Thyroid gland (tissue), 4 donors: ENCODE data around the gene FGGY.

ENCODE experiments used
- CTCF ChIP-seq, 6 experiments: fragments of 200-600 bp in 3 of 6; fragments of 450-650 bp in 3 of 6; sonication (generic) in 3 of 6; IDR thresholded peaks; one replicate each; pipeline ENCODE4 v1.5.1; 2016 to 2019; ENCODE audit warnings: antibody characterized with exemption in 6 of 6, mild to moderate bottlenecking in 2 of 6, inconsistent platforms in 1 of 6, moderate library complexity in 1 of 6
- POLR2A ChIP-seq, 2 donors: fragments of 450-650 bp; IDR thresholded peaks; one replicate each; pipeline ENCODE4 v1.6.1; 2017; ENCODE audit warnings: antibody characterized with exemption in 2 of 2, mild to moderate bottlenecking in 2 of 2, moderate library complexity in 1 of 2

DNA sequence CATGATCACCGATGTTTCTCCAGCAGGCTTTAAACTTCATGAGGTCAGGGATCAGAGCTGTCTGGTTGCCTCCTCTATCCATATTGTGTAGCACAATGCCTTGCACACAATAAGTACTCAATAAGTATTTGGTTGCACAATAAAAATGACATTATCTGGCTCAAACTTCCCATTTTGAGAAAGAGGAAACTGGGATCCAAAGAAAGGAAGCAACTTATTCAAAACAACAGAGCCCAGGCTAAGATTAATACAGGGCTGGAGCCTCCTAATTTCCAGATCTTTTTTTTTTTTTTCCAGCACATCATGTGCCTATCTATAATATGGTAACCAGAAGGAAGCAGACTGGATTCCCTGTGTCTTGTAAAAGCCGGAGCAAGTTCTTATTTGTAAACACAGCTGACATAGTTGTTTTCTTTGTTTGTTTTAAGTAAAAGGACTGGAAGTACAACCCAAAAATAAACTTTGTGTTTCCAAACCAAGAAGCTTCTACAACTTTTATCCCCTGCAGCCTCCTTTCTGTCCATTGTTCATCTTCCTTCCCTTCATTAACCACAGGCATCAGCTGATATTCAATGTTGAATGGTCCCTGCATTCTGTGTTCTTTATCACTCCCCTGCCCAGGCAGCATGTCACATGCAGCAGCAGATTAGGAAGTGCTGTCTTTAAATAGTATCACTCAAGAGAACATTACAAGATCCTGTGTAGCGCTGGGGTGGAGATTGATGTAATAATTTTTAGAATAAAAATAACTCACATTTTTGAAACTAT lies 446.6 kb downstream of the FGGY start:
- TF ChIP-seq CTCF (IDR thresholded peaks at IDR 0.05) (no peak), POLR2A (IDR thresholded peaks at IDR 0.05) (no peak)
